ENCODE results near the gene LPCAT2.

LPCAT2 gene

DNA sequence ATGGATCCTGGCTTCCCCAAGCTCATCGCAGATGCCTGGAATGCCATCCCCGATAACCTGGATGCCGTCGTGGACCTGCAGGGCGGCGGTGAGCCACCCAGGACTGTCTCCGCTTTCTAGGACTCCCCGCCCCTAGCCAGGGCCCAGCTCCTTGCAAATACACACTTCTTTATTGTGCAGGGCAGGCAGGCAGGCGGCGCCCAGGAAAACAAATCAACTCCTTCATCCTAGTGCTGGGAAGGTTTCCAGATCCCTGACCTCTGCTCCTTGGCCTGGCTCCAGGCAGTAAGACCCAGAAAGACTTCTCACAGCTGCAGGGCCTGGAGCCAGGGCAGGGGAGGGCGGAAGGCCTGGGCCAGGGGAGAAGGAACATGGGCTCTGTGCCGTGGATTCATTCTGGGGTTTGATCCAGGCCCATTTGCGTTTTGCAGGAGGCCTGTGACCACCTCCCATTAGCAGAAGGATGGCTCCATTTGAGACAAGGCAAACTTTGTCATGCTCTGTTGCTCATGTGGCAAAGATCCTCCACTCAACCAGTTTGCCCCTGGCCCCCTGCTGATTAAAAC, 6.0 kb upstream of the LPCAT2 start:
- TF ChIP-seq CTCF (IDR thresholded peaks at IDR 0.05; ENCODE audit: low read depth, low read length): no peak
- peak; percentile 93 to 98 for DNase-seq (ENCODE audit: low read depth in 2 of 2)
- H3K4me3 ChIP-seq (replicated peaks in 1 of 2; ENCODE audit: low read depth in 2 of 2, low read length in 2 of 2): no peak overlapping the region

GRCh38 chr16:55503726-55504550, 4.9 kb upstream of the LPCAT2 start:
- H3K4me3 ChIP-seq (replicated peaks in 1 of 2; ENCODE audit: low read depth in 2 of 2, low read length in 2 of 2): no peak overlapping the region
- DNase-seq (ENCODE audit: low read depth in 2 of 2): no peak
- TF ChIP-seq CTCF (IDR thresholded peaks at IDR 0.05; ENCODE audit: low read depth, low read length): no peak

GRCh38 chr16:55505333-55506015, 3.4 kb upstream of the LPCAT2 start:
- no peak for DNase-seq (ENCODE audit: low read depth in 2 of 2)
- no peak for TF ChIP-seq CTCF (IDR thresholded peaks at IDR 0.05; ENCODE audit: low read depth, low read length)
- no peak overlapping the region for H3K4me3 ChIP-seq (replicated peaks in 1 of 2; ENCODE audit: low read depth in 2 of 2, low read length in 2 of 2)

- no peak for TF ChIP-seq CTCF (IDR thresholded peaks at IDR 0.05; ENCODE audit: low read depth, low read length)
- DNase-seq (ENCODE audit: low read depth in 2 of 2): no peak
- no peak overlapping the region for H3K4me3 ChIP-seq (replicated peaks in 1 of 2; ENCODE audit: low read depth in 2 of 2, low read length in 2 of 2)
These were observed 2.8 kb upstream of the LPCAT2 start for GRCh38 chr16:55506083-55506482.

DNA sequence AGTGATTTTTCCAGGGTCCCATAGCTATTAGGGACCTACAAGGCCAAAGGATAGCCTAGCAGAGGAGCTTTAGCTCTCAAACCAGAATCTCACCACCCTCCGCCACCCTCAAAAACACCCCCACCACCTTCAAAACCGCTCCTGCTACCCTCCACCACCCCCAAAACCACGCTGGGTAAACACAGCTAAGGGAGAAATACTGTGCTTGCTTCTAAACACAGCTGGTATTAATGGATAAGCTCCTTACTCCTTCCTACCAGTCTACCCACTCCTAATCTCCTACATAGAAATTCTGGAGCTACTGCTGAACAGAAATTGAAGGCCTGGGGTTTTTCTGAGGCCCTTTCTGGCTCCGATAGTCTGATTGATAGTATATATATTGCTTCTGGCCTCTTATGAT, 2.2 kb upstream of the LPCAT2 start:
- no peak for DNase-seq (ENCODE audit: low read depth in 2 of 2)
- TF ChIP-seq CTCF (IDR thresholded peaks at IDR 0.05; ENCODE audit: low read depth, low read length): no peak
- no peak overlapping the region for H3K4me3 ChIP-seq (replicated peaks in 1 of 2; ENCODE audit: low read depth in 2 of 2, low read length in 2 of 2)

- peak overlapping the region; percentile 72 to 82 for H3K4me3 ChIP-seq (replicated peaks in 1 of 2; ENCODE audit: low read depth in 2 of 2, low read length in 2 of 2)
These were observed 476 bp upstream of the LPCAT2 start for GRCh38 chr16:55508271-55508921.

More at GRCh38 chr16:55508271-55508921, 476 bp upstream of the LPCAT2 start:
- no peak for TF ChIP-seq CTCF (IDR thresholded peaks at IDR 0.05; ENCODE audit: low read depth, low read length)
- DNase-seq (ENCODE audit: low read depth in 2 of 2): no peak

All from cardiac fibroblast (primary cell).